HG03066 (cell line): ENCODE measurements around the gene MAPK8IP2.
A peak's percentile ranks its signal among the peaks of the same experiment; 100 is the strongest.

ENCODE experiments used
- ATAC-seq: cut with Tn5 transposase; IDR thresholded peaks from one replicate; pipeline ENCODE4 v1.9.1; 2021; ENCODE audit warnings: low read depth; ENCODE audit not compliant: unreplicated experiment

The MAPK8IP2 gene

GRCh38 chr22:50600538-50600937 lies at the start of gene MAPK8IP2:
TSS of gene MAPK8IP2 (plus strand) at chr22:50600793. CDS start at chr22:50600819, 26 bp downstream.
- no peak for ATAC-seq

GRCh38 chr22:50551160-50551752 lies 49.3 kb upstream of the MAPK8IP2 start:
- ATAC-seq = no peak

GRCh38 chr22:50553310-50553709 lies 47.3 kb upstream of the MAPK8IP2 start:
- no peak for ATAC-seq

- no peak for ATAC-seq
Measured at GRCh38 chr22:50556703-50557102, 43.9 kb upstream of the MAPK8IP2 start.

- ATAC-seq = no peak
Measured at GRCh38 chr22:50560034-50560433, 40.6 kb upstream of the MAPK8IP2 start.

- no peak for ATAC-seq
Measured at GRCh38 chr22:50561401-50562358, 38.9 kb upstream of the MAPK8IP2 start.

- ATAC-seq = peak; percentile 93
Measured at GRCh38 chr22:50562523-50563412, 37.8 kb upstream of the MAPK8IP2 start, which contains the start of gene SYCE3. TSS of gene SYCE3 (minus strand) at chr22:50562919. CDS start at chr22:50556405, 6,514 bp downstream.

- ATAC-seq = no peak
Measured at GRCh38 chr22:50563413-50564160, 37.0 kb upstream of the MAPK8IP2 start.

GRCh38 chr22:50564289-50564688 lies 36.3 kb upstream of the MAPK8IP2 start:
- no peak for ATAC-seq

GRCh38 chr22:50567721-50568252 lies 32.8 kb upstream of the MAPK8IP2 start:
- no peak for ATAC-seq

- ATAC-seq = no peak
Measured at GRCh38 chr22:50568626-50569025, 32.0 kb upstream of the MAPK8IP2 start.

GRCh38 chr22:50569041-50569459 lies 31.5 kb upstream of the MAPK8IP2 start:
- no peak for ATAC-seq

GRCh38 chr22:50569896-50570535 lies 30.6 kb upstream of the MAPK8IP2 start:
- ATAC-seq = no peak

- no peak for ATAC-seq
Measured at GRCh38 chr22:50570861-50571260, 29.7 kb upstream of the MAPK8IP2 start.

- ATAC-seq = no peak
Measured at GRCh38 chr22:50571264-50572175, 29.1 kb upstream of the MAPK8IP2 start.

GRCh38 chr22:50572965-50573364 lies 27.6 kb upstream of the MAPK8IP2 start:
- no peak for ATAC-seq

GRCh38 chr22:50573491-50574382 lies 26.9 kb upstream of the MAPK8IP2 start:
- ATAC-seq = no peak
